Measurements from ENCODE around the gene PTPRZ1. TPM values are rescaled to one million over a fixed set of nuclear protein-coding genes. Genes with fewer than 3 reads are reported as not detected.

The PTPRZ1 gene
- total RNA-seq, 2 donors from 2014 or later = 2.6 to 3.0 TPM

DNA sequence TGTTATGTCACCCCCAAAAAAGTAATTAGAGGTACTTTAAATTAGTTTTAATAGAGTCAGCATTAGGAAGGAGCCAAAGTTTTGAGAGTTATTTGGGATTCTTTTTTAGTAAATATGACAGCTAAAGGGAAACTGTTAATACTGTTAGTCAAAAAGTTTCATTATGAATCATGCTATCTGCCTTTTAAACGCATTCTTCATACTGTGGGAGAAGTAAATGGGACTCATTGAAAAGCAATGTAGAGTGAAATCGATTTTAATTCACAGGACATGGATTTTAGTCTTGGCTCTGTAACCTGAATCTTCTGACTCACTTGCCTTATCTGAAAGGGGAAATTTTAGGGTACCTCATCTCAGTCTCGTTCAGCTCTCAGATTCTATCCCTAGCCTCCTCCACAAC, 165.9 kb downstream of the PTPRZ1 start:
- Histone ChIP-seq H3K27me3 (no peaks in the 10 kb centered on the region), H3K9me3 (no peaks in the 10 kb centered on the region), H3K36me3 (no peaks in the 10 kb centered on the region), H3K27ac (no peak overlapping the region), H3K4me3 (no peak overlapping the region), H3K4me1 (no peaks in the 10 kb centered on the region)
- TF ChIP-seq, protein P1, sequence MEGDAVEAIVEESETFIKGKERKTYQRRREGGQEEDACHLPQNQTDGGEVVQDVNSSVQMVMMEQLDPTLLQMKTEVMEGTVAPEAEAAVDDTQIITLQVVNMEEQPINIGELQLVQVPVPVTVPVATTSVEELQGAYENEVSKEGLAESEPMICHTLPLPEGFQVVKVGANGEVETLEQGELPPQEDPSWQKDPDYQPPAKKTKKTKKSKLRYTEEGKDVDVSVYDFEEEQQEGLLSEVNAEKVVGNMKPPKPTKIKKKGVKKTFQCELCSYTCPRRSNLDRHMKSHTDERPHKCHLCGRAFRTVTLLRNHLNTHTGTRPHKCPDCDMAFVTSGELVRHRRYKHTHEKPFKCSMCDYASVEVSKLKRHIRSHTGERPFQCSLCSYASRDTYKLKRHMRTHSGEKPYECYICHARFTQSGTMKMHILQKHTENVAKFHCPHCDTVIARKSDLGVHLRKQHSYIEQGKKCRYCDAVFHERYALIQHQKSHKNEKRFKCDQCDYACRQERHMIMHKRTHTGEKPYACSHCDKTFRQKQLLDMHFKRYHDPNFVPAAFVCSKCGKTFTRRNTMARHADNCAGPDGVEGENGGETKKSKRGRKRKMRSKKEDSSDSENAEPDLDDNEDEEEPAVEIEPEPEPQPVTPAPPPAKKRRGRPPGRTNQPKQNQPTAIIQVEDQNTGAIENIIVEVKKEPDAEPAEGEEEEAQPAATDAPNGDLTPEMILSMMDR (IDR thresholded peaks at IDR 0.05) = no peak
- DNase-seq (ENCODE audit: low spot score) = no peak

DNA sequence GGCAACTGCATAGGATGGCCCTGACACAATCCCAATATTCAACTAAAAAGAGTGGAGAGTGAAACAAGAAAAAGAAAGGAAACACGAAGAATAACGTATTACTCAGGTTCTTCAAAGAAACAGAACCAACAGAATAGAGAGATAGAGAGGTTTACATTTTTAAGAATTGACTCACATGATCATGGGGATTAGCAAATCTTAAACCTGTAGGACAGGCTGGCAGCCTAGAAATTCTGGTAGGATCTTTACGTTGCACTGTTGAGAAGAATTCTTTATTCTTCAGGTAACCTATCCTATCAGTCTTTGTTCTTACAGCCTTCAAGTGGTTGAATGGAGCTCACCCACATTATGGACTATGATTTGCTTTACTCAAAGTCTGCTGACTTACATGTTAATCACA, 167.2 kb downstream of the PTPRZ1 start:
- H3K4me3 ChIP-seq = no peak overlapping the region
- no peaks in the 10 kb centered on the region for H3K27me3 ChIP-seq
- H3K9me3 ChIP-seq = no peaks in the 10 kb centered on the region
- no peak for DNase-seq (ENCODE audit: low spot score)
- H3K4me1 ChIP-seq = no peaks in the 10 kb centered on the region
- H3K27ac ChIP-seq = no peak overlapping the region
- H3K36me3 ChIP-seq = no peaks in the 10 kb centered on the region
- TF ChIP-seq, protein P1 (IDR thresholded peaks at IDR 0.05) = no peak

DNA sequence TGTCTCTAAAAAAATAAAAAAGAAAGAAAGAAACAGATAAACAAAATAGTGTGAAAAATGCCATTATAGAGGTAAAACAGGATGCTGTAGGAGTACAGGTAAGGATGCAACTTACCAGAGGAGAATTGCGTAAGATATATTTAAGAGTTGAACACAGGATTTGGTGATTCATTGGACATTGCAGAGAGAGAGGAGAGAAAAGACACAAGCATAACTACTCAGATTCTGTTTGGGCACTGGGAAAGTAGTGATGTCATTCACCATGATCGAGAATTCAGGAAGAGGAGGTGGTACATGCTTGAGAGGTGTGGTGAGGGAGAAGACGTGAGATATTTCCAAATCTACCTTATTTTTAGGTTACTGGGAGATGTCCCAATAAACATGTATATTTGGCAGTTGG, 173.4 kb downstream of the PTPRZ1 start:
- Histone ChIP-seq H3K27ac (no peak overlapping the region), H3K9me3 (no peaks in the 10 kb centered on the region), H3K4me3 (no peak overlapping the region), H3K4me1 (no peaks in the 10 kb centered on the region), H3K36me3 (no peaks in the 10 kb centered on the region), H3K27me3 (no peaks in the 10 kb centered on the region)
- TF ChIP-seq, protein P1 (IDR thresholded peaks at IDR 0.05) = no peak
- DNase-seq (ENCODE audit: low spot score) = no peak

DNA sequence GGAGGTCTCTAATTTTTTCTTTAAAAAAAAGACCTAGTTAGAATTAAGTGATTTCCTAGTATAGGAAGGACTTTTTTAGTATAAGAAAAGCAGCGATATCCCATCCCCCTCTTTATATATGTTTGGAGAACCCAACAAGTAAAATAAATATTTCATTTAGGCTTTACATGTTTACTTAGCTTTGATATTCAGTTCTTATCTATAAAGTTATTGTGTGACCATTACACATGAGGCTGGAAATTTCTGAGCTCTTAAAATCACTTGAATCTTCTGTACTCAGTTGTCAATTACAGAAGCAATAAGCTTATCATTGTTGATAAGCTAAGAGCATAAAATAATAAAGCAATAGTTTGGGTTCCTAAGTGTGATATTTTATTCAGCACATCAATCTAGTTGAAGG, 181.4 kb downstream of the PTPRZ1 start:
- no peaks in the 10 kb centered on the region for H3K36me3 ChIP-seq
- no peaks in the 10 kb centered on the region for H3K4me1 ChIP-seq
- no peak overlapping the region for H3K27ac ChIP-seq
- TF ChIP-seq, protein P1 (IDR thresholded peaks at IDR 0.05) = no peak
- DNase-seq (ENCODE audit: low spot score) = no peak
- H3K4me3 ChIP-seq = no peak overlapping the region
- H3K9me3 ChIP-seq = no peaks in the 10 kb centered on the region
- H3K27me3 ChIP-seq = no peaks in the 10 kb centered on the region

DNA sequence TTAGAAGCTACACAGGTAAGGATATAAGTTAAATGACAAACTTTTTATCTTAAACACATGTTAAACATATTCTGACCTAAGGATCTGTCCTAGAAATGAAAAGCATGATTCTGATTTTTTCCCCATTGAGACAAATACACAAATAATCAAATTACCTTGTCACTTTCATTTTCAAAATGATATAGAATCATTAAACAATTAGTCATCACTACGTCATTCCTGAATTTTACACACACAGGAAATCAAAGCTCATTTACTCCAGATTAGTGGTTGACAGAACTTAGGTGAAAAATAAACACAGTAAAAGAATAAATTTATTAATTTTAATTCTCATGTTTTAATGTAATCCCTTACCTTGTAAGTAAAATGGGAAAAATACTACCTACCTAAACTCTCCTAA, 182.1 kb downstream of the PTPRZ1 start:
- DNase-seq (ENCODE audit: low spot score) = no peak
- Histone ChIP-seq H3K27me3 (no peaks in the 10 kb centered on the region), H3K36me3 (no peaks in the 10 kb centered on the region), H3K4me3 (no peak overlapping the region), H3K27ac (no peak overlapping the region), H3K9me3 (no peaks in the 10 kb centered on the region), H3K4me1 (no peaks in the 10 kb centered on the region)
- TF ChIP-seq, protein P1 (IDR thresholded peaks at IDR 0.05) = no peak

DNA sequence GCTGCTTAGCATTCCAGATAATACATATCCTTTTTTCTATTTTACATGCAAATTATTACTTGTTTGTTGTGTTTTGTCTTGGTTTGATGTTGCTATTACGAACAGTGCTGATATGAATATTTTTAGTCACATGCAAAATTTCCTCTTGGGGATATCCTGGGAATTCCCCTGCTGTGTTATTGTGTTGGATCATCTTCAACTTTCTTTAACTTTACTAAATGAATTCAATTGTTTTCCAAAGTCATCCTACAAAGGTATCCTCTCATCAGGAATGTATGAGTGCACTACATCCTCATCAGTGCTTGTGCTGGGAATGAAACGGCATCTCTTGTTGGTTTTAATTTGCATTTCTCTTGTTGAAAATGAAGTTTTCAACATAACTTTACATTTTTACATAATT, 184.0 kb downstream of the PTPRZ1 start:
- H3K4me3 ChIP-seq = no peak overlapping the region
- no peaks in the 10 kb centered on the region for H3K9me3 ChIP-seq
- DNase-seq (ENCODE audit: low spot score) = no peak
- H3K27ac ChIP-seq = no peak overlapping the region
- no peaks in the 10 kb centered on the region for H3K27me3 ChIP-seq
- H3K36me3 ChIP-seq = no peaks in the 10 kb centered on the region
- TF ChIP-seq, protein P1 (IDR thresholded peaks at IDR 0.05) = no peak
- H3K4me1 ChIP-seq = no peaks in the 10 kb centered on the region

Measured in right atrium auricular region (tissue), 2 donors.